HG03558 (cell line): ENCODE data around the gene ACCS.

Experiments
- ATAC-seq: cut with Tn5 transposase; IDR thresholded peaks from one replicate; pipeline ENCODE4 v1.9.1; 2021; ENCODE audit warnings: moderate number of reproducible peaks; ENCODE audit not compliant: unreplicated experiment; ENCODE audit errors: extremely low read depth

The ACCS gene

DNA sequence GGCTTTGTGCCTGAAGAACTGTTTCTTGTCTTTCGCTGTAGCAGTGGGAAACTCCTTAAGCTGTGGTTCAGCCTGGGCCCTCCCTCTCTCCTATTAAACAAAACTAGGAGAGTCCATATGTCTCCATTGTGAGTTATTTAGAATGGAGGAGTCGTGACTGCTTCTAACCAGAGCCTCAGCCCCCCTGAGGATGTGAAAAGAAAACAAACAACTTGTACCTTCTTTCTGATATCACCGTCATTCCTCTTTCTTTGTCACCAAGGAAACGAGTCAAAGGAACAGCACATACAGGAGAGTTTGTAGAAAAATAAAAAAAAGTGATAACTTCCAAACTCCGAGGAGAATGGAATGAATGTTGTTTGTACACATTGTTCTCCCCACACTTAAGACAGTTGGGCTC, 17.8 kb downstream of the ACCS start:
- no peak for ATAC-seq

DNA sequence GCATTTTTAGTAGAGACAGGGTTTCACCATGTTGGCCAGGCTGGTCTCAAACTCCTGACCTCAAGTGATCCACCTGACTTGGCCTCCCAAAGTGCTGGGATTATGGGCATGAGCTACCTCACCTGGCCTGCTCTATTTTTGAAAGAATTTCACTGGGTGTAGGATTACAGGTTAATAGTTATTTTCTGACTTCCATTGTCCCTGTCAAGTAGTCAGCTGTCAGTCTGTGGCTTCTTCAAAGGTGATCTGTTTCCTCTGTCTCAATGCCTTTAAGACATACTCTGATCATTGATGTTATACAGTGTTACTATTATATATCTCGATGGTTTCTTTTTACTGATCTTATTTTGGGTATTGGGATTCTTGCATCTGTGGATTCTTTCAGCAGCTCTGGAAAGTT, 19.3 kb downstream of the ACCS start:
- no peak for ATAC-seq

DNA sequence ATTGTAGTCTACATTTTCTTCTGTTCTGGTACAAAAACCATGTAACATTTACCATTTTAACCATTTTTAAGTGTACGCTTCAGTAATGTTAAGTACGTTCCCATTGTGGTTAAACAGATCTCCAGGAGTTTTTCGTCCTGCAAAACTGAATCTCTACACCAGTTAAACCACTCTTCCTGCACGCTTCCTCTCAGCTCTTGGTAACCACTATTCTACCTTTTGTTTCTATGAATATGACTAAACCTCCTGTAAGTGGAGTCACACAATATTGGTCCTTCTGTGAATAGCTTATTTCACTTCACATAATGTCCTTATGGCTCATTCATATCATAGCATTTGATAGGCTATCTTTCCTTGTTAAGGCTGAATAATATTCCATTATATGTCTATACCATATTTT, 22.3 kb downstream of the ACCS start:
- ATAC-seq = no peak

DNA sequence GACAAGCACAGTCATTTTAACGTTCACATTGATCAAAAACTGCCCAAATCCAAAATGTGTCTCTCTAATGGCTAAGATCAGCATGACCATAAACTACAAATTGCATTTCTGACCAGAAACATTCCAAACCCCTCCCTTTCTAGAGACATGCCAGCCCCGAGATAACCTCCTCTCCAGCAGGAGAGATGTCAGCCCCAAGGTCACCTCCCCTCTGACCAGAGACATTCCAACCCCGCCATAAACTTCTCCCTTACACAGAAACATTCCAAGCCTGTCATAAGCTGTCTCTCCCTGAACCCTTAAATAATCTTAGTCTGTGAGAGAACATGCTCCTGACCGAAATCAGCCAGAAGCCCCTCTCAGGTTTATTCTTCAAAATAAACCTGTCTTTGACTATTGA, 22.8 kb downstream of the ACCS start:
- no peak for ATAC-seq

DNA sequence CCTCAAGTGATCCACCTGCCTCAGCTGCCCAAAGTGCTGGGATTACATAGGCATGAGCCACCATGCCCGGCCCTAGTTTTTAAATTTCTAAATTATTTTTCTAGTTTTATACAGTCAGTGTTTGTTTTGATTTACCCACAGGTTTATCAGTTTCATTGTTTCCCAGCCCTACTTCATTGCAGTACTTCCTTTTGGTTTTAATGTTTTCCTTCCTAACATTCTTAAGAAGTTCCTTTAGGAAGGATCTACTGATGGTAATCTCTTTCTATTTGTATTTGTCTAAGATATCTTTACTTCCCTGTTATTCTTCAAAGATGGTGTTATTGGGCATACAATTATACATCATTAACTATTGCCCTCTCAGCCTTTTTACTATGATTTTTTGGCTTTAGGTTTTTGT, 24.5 kb downstream of the ACCS start:
- no peak for ATAC-seq

DNA sequence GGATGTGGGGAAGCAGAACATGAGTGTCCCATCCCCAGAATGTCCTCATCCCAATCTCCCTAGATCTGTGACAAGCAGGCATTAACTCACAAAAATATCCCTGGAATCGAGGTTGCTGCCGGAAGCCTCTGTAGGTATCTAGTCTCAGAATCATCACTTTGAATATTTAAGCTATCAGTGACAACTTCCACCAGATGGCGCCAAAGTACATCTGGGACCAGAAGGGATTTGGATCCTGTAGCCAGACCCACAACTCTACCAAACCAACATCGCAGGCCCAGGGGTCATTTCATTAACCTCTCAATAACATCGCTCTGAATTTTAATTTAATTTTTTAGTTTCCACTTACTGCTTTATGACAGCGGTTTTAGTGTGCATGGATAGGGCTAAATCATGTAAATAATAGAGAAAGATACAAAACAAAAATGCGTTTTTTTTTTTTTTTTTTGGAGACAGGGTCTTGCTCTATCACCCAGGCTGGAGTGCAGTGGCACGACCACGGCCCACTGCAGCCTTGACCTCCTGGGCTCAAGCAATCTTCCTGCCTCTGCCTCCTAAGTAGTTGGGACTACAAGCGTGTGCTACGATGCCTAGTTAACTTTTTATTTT, 28.3 kb downstream of the ACCS start:
- no peak for ATAC-seq

DNA sequence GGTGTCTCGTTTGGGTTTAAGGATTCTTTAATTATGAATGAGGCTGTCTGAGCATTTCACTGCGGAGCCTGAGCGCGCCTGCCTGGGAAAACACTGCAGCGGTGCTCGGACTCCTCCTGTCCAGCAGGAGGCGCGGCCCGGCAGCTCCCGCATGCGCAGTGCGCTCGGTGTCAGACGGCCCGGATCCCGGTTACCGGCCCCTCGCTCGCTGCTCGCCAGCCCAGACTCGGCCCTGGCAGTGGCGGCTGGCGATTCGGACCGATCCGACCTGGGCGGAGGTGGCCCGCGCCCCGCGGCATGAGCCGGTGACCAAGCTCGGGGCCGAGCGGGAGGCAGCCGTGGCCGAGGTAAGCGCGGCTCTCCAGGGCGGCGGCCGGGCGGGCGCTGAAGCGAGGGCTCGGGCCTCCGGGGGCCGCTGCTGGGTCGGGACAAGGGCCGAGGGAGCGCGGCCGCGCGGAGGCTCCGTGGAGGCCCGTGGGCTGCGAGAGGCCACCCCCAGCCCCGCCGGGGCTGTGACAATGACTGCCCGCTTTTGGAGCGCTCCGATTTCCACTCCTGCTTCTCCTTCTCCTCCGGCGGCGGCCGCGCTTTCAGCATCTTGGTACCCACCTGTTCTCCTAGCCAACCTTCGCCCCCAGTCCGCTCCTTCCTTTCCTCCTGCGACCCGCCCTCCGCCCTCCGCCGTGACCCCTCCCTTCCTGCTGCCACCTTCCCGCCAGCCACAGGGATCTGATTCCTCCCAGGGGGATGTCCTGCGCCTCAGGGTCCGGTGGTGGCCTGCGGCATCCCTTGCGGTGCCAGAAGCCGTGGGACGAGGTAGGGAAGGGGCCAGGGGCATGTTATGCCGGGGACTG, 29.7 kb downstream of the ACCS start, which contains the start of gene EXT2:
Gene EXT2 (plus strand): TSS at position 173 of the 854 bp plus-strand sequence. CDS start 12,035 bp downstream, outside the sequence.
- ATAC-seq = peak; percentile 66

DNA sequence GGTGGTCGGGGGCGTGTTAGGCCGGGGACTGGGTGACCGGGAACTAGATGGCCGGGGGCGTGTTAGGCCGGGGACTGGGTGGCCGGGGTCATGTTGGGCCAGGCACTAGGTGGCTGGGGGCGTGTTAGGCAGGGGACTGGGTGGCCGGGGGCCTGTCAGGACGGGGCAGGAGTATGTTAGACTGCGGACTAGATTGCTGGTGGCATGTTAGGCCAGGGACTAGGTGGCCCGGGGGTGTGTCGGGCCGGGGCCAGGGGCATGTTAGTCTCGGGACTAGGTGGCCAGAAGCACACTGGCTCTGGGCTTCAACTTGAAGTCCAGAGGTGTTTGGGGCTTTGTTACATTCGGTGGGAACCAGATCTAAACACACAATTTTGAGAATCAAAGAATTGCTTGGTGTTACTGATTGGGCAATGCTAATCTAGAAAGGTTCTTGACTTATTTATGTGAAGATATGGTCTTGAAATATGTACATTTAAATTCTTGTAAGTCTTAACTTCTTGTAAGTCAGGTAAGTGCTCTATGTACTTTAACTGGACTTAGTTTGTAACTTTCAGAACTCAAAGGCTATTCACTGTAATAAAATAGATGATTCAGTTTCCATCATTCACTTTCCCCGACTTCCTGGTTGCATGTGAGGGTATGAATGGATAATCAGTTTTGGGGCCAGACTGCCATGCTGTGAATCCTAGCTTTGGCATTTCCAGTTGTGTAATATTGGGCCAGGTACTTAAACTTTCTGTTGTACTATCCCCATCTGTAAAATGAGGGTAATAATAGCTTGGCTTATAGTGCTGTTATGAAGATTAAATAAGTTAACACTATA, 30.5 kb downstream of the ACCS start:
- ATAC-seq = no peak

DNA sequence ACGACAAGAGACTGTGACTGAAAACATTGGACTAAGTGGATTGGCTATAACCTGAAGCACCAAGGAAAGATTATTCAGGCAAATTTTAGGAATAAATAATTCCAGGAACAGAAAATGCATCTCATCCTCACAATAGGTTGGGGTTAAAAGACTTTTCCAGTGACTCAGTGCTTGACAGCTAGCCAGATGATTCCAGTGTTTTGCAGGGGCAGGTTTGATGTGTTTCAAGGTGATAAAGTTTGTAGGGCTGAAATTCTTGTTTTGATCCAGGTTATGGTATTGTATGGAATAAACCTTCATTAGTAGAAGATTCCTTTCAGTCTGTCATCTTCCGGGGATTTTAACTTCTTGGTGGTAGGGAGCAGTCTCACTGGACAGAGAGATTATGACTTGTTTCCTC, 31.8 kb downstream of the ACCS start:
- no peak for ATAC-seq

DNA sequence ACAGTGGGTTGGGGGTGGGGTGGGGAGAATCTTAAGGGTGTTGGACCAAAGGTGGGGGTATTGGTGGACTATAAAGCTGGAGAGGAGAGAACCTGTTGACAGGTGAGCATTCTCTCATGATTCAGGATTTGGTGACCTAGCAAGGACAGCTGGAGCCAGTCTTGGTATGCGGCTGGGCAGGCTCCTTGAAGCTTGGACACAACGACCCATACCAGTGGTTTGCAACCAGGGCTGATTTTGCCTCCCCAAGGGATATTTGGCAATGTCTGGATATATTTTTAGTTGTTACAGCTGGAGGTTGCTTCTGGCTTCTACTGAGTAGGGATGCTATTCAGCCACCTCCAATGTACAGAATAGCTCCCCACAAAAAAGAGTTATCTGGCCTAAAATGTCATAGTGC, 35.0 kb downstream of the ACCS start:
- ATAC-seq = no peak

DNA sequence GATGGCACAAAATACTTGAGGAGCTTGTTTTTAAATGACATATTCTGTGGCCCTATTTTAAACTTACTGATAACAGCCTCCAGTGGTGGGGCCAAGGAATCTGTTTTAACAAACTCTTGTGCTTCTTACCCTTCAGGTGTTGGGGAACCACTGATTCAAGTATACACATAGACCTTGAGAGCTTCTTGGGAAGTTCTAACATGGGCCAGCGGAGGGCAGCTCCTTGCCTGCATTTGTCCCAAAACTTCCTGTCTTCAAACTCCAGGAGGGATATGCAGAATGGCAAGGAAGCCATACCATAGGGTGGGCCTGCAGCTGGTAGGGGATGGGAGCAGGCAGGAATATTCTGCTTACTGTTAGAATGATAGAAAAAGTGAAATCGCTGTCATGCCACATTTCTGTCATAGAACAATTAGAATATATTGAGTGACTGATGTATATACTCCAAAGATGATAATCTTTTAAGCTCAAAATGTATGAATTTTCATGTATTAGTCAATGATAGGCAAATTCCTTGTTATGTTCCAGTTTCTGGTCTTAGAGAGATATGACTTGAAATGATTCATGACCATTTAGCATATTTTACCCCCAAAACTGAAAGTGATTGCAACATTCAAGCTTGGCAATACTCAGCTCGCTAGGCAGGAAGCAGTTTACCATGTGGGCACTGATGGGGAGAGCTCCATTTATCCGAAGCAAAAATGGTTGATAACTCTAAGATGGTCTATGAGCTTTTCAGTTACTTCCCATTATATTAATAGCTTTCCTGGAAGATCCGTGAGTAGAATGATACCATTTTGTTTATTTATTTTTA, 38.6 kb downstream of the ACCS start:
- no peak for ATAC-seq

DNA sequence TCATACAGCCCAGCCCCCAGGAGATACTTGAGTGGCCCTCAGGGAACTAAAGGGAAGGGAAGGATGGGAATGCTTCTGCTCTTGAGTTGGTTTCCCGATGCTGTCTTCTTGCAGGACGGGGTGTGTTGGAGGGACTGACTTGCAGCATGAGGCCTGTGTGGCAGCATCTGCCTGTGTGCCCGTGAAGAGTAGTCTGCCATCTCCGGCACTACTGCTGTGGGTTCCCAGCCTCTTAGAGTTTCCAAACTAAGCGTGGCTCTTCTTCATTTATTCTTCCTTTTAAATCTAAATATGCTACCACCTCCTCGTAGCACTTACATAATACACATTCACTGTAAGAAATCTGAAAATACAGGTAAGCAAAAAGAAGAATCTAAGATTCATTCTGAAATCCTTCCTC, 42.2 kb downstream of the ACCS start:
- no peak for ATAC-seq

DNA sequence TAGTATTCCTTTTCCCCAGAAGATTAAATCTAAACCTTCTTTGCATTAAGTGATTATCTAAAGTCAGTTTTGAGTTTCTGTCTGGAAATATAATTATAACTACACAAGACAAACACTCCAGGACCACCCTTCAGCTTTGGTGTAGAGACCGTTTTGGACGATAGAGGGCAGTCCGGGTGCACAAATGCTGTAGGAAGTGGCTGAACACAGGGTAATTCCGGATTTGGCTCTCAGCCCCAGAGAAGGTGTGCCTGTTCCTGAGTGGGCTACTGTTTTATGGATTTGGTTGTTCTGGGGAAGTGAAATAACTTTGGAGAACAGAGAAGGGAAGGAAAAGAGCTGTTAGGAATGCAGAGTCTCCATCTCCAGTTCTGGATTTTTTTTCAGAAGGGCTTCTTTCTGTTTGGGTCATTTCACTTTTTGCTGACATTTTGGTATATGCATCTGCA, 44.2 kb downstream of the ACCS start:
- peak; percentile 55 for ATAC-seq

DNA sequence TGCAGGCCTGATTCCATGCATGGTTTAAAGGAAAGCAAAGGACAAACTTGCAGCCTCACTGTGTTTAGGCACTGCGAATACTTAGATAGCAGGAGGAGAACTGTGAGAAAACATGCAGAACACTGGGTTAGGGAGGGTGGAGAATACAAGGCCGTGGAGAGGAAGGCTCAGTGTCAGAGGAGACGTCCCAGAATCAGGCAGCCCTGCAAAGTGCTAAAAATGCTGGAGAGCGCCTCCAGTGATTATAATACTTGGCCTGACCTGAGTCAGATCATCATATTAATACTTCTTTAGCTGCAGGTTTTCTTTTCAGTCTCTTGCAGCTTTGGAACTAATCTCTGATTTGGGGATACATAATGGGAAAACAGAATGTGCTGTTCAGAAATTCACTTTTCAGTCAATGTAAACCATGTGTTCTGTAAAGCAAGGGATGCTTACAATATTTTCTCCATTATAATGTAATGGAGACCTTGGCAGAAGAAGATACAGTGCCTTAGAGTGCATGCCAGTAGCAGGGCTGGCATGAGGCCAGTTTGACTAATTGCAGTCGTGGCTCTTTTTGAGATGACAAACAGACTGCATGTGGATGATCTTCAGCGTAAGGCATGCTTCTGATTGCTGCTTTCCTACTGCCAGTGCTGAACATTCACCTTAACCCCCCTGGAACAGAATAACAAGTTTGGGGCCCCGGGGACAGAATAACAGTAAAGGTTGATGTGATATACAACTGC, 46.2 kb downstream of the ACCS start:
- no peak for ATAC-seq

DNA sequence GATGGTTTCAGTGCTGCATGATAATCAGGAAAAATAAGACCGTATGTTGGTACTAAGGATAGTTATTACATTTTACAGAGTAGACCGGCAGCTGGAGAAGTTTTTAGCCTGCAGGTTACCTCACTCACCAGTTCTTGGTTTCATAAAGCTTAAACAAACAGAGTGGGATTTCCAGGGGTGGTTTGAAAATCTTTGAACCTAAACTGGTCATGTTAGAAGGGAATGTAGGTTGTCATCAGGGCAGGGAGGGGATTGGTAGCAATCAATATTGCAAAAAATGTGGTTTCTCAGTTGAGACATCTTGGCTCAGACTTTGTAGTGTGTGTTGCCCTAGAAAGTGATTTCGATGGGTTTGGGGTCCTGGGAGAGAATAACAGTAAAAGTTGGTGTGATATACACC, 46.9 kb downstream of the ACCS start:
- ATAC-seq = no peak

DNA sequence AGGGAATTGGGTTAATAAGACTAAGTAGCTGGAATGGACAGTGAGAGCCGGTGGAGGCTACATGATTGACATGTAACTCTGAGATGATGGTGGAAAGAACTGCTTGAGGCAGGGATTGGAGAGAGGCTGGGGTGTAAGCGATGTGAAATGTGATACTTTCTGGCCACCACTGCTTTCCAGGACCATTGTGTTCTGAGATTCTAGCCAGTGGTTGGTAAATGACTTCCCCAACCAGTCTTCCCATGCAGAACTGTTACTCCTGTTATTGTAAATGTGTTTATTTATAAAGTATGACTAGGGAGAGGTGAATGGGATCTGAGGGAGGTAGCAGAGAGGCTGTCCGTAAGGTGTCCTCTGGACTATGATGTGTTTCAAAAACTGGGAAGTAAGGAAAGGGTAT, 47.5 kb downstream of the ACCS start:
- no peak for ATAC-seq

DNA sequence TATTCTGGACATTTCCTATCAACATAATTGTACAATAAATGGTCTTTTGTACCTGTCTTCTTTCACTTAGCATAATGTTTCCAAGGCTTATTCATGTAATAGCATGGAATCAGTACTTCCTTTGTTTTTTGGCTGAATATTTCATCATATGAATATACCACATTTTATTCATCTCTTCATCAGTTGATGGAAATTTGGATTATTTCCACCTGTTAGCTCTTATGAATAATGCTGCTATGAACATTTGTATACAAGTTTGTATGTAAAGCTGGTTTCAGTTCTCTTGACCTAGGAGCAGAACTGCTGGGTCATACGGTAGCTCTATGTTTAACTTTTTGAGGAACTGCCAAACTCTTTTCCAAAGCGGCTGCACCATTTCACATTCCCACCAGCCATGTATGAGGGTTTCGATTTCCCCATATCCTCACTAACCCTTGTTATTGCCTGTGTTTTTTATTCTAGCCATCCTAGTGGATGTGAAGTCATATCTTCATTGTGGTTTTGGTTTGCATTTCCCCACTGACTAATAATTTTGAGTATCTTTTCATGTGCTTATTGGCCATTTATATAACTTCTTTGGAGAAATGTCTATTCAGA, 50.3 kb downstream of the ACCS start:
- ATAC-seq = no peak

DNA sequence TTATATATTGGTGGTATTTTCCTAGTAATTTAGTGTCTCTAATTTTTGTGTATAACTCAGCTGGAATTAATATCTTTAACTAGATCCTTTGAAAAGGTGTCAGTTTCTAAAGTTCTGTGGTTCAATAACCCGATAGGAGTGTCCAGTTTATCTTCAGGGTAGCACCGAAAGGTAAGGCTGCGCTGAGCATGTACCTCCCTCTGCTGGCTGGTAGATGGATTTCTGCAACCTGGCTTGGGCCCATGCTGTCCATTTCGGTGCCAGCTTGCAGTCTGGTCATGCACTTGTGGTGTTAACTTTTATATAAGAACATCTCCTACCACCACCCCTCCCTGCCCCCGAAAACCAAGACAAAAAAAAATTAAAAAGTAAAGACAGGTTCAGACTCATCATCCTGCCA, 54.1 kb downstream of the ACCS start:
- ATAC-seq = no peak

DNA sequence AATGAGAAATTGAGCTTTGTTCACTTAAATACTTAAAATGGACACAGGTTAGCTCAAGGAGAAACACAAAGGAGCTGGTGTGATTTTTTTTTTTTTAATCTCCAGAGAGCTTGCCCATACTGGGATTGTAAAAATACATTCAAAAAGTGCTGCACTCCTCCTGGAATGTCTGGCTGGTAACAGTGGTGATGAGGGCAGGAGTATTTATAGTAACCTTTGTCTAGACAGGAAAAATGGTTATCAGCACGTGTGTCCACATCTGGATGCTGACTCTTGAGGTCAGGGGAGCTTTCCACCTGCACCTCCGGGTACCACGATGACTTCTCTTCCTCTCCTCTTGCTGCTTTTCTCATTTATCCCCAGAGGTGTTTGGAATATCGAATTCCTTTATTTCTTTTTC, 59.5 kb downstream of the ACCS start:
- no peak for ATAC-seq
